GM19043 (cell line): ENCODE measurements around the gene C12orf57.
A peak's percentile ranks its signal among the peaks of the same experiment; 100 is the strongest.

ENCODE experiments used
- ATAC-seq: cut with Tn5 transposase; IDR thresholded peaks from one replicate; pipeline ENCODE4 v1.9.1; 2021; ENCODE audit warnings: low read depth; ENCODE audit not compliant: unreplicated experiment

C12orf57 gene

DNA sequence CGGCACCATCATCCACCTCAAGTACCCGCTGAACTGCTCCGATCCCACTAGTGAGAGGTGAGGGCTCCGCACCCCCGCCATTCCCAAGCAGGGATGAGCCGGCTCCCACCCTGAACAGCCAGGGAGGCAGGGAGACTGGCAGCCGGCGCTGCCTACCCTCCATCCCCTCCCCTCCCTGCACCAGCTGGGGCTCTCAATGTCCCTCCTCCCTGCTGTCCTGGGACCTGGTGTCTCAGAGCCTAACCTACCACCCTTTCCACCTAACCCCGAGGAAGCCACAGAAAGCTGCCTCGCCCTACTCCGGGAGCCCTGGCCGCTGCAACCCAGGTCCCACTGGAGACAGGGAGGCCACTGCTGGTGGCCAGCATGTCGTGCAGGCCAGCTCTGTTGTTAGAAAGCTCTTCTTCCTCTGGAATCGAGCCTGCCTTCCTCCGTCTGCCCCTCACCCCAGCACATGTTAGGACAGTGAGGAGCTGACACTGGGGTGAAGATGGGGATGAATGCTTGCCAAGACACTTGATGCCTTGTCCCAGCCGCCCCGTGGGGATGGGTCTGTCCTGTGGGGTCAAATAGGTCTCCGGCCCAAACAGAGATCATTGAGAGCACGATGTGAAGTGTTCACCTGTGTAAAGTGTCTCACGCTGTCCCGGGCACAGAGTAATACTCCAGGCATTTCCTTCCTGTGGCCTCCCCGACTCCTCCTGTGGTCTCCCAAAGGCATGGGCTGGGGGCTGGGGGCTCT, 8.5 kb downstream of the C12orf57 start:
- no peak for ATAC-seq

DNA sequence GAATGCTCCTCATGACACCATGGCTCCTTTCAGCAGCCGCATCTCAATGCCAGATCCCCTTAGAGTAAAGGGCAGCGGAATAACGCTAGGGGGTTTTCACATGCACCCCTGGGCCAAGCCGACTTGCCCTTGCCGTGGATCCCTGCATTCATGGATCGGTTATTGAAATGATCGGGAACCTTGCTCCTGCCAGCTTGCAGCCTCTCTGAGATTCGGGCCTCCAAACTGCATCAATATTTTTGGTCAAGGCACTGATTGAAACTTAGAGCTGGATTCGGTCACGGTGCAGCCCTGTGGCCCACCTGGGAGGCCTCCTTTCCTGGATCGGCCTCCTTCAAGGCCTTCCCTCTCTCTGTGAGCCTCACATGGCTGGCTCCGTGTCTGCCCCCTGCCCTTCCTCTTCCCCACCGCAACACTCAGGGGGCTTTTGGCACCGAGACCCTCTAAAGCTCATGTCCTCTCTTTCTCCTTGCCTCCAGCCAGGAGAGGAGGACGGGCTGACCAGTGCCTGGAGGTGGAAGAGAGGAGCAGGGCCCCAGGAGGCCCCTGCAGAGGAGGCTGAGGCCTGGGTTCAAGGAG, 9.1 kb downstream of the C12orf57 start:
- ATAC-seq = no peak

DNA sequence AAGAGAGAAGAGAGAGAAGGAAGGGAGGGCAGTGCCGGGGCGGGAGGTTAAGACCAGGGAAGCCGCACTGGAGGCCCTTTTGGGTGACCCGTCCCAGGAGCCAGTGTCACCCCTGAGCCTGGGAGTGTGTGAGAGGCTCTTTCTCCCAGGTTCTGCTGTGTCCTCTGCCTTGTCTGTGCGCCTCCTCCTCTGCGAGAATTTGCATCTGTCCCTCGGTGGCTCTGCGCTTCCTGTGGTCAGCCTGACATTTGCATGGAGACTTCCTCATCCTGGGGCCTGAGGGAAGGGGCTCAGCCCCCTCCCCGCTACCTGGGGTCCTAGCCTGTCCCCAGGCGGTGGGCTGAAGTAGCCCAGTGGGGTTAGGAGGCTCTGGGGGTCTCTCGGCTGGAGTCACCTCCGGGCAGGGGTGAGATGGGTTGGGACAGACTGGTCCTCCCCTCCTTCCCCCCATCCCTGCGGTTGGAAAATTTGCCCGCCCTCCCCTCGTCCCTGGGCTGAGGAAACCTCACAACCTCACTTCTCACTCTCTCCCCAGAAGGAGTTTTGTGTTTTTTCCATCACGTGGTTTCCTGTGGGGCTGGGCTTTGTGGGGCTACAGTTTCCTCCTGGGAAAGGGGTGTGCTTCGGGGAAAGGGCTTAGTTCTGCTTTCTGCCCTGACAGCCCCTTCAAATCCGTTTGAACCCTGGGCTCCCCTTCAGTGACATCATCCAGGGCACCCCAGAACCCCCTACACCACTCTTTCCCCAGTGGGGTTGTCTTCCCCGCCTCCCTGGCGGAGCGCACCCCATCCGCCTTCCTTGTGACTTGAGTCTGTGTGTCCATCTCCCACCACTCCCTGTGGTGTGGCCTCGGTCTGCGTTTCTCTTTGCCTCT, 9.9 kb downstream of the C12orf57 start:
- peak; percentile 46 for ATAC-seq

DNA sequence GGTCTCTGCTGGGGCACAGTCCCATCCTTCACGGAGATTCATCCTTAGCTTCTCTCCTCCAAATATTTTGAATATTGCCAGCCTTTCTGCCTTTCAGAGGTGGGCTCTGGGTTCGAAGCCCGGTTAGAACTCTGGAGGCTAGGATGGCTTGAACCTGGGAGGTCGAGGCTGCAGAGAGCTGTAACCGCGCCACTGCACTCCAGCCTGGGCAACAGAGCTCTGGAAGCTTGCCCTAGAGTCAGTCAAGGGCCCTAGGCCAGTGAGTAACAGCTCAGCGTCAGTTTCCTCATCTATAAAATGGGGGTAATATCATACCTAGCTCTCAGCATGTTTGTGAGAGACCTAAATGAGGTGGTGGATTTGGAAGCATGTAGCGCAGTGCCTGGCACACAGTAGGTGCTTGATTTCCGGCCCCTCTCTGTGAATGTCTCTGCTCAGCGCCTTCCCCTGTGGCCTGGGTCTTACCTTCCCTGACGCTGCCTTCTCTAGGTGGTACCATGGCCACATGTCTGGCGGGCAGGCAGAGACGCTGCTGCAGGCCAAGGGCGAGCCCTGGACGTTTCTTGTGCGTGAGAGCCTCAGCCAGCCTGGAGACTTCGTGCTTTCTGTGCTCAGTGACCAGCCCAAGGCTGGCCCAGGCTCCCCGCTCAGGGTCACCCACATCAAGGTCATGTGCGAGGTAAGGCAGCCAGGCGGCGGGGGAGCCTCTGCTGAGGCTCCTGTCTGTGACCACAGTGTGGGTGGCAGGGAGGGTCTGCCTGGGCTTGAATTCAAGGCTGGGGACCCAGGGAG, 10.7 kb downstream of the C12orf57 start:
- no peak for ATAC-seq

DNA sequence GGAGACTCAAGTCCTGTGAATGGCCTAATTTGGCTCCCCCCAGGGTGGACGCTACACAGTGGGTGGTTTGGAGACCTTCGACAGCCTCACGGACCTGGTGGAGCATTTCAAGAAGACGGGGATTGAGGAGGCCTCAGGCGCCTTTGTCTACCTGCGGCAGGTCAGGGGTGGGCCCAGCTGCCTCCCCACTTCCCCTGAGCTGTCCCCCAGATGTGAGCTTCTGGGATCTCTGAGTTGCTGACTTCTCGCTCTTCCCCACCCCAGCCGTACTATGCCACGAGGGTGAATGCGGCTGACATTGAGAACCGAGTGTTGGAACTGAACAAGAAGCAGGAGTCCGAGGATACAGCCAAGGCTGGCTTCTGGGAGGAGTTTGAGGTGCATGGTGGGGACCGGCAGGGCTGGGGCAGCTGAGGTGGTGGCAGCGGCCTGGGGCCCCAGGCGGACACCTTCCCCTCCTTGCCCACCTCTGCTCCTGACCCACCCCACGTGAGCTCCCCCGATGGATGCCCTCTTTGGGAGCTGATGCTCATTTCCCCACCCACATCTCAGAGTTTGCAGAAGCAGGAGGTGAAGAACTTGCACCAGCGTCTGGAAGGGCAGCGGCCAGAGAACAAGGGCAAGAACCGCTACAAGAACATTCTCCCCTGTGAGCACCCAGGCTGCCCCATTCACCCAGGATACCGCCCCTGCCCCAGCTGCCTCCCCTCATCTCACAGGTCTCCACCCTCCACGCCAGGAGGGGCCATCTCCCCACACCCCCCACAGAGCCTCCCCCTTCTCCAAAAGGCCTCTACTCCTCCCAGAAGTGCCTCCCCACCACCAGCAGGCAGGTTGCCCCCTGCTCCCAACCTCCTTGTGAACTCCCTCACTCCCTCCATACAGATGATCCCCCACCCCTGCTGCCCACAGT, 11.5 kb downstream of the C12orf57 start:
- ATAC-seq = no peak

DNA sequence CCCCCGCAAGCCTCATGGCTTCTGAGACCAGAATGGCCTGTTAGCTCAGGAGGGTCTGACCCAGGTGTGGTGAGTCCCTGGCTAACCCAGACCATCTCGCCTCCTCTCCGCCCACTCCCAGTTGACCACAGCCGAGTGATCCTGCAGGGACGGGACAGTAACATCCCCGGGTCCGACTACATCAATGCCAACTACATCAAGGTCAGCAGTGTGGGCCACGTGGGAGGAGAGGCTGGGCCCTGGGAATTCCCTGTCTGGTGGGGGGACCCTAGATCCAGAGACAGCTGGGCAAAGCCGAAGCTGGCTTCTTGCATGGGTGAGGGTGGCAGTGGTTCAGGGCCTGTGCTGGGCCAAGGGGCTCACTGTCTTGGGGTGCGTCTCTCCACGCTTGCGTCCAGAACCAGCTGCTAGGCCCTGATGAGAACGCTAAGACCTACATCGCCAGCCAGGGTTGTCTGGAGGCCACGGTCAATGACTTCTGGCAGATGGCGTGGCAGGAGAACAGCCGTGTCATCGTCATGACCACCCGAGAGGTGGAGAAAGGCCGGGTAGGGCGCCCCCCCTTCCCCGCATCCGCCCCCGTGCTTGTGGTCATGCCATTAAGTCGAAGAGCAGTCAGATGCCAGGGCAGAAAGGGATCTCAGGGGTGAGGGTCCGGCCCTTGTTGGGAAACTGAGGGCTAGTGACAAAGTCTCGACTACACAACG, 12.4 kb downstream of the C12orf57 start:
- ATAC-seq = no peak

DNA sequence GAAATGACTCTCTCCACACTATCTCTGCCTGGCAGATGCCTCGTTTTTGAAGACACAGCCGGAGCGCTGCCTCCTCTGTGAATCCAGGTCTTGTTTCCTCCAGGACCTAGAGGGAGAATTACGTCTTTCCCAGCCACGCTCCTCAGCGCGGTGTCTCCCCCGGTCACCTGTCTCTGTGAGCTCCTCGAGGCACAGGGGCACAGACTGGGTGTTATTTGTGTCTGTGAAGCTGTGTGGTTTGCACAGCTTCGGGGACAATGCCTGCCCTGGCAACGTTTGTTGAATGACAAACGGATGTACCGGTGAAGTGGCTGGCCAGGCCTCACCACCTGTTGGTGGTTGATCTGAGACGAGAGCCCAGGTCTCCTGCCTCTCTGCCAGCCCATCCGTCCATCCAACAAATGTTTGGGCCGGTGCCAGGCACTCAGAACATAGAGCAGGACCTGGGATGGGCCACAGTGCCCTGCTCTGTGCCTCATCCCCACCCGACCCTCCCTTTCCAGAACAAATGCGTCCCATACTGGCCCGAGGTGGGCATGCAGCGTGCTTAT, 13.4 kb downstream of the C12orf57 start:
- ATAC-seq = no peak

DNA sequence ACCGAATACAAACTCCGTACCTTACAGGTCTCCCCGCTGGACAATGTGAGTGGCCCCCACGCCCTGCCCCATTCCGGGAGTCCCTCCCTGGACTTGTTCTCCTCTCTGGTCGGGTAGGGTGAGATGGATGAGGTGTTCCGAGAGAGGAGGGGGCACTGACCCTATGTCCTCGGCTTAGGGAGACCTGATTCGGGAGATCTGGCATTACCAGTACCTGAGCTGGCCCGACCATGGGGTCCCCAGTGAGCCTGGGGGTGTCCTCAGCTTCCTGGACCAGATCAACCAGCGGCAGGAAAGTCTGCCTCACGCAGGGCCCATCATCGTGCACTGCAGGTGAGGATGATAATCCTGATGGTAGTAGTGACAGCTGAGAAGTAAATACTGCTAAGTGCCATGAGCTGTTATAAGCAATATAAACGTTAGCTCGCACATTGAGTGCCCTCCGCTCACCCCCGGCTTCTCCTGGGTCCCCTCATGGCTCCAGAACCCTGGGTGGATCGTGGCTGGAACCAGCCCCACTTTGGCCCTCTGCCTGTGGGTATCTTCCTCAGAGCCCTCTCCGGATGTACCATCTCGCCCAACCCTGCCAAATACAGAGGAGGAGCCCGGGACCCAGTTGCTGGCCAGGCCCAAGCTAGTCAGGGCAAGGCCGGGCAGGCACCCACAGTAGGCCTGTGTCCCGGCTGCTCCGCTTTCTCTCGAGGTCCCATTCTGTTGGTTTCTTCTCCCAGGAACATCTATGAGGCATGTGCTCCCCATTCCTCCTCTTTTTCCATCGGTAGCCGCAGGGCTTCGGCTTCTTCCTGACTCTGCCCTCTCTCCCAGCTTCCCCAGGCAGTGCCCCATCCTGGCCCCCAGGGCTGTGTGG, 14.2 kb downstream of the C12orf57 start:
- no peak for ATAC-seq

DNA sequence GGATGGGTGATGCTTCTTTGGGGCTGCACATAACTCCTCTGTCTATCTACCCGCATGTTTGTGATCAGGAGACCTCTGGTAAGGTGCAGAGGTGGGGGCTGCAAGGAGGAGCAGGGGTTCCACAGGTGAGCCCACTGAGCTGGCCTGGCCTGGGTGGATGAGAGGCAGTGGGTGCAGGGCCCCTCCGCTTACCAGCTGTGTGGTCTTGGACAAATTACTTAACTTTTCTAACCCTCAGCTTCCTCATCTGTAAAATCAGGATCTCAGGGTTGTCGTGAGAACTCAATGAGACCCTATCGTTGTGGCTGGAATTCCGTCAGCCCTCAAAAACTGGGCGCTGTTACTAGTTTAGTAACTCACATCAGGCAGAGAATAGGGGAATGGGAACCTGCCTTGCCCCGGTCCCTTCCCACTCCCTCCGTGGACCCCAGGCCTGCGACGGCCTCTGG, 14.8 kb downstream of the C12orf57 start:
- no peak for ATAC-seq

DNA sequence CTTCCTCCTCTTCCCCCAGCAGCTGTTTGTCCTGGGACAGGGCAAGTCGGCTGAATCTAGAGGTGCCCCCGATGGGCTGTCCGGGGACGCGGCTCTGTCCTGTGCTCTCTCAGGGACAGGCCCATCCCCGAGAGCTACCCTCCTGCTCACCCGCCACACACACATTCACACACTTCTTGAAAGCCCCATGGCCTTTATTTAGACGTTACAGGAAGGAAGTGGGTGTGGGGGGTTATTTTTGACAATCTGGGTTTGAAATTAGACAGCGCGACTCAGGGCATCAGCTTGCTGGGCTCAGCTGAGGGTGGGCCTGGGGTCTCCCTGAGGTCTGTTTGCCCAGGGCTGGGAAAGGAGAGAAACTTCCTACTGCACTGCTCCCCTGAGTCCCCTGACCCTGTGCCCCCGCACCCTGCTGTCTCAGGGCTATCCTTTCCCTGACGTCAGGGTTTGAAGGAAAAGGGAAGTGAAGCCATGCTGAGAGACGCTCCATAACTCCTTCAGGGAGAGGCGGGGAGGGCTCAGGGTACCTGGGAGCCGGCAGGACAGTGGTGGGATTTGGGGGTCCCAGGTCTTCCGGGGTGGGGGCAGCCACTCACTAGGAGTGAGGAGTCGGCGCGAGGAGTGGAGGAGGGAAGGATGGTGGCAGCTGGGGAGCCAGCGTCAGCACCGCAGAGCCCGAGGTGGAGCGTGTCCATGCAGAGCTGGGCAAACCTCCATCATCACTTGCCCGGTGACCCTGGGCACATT, 15.4 kb downstream of the C12orf57 start:
- peak; percentile 53 for ATAC-seq

DNA sequence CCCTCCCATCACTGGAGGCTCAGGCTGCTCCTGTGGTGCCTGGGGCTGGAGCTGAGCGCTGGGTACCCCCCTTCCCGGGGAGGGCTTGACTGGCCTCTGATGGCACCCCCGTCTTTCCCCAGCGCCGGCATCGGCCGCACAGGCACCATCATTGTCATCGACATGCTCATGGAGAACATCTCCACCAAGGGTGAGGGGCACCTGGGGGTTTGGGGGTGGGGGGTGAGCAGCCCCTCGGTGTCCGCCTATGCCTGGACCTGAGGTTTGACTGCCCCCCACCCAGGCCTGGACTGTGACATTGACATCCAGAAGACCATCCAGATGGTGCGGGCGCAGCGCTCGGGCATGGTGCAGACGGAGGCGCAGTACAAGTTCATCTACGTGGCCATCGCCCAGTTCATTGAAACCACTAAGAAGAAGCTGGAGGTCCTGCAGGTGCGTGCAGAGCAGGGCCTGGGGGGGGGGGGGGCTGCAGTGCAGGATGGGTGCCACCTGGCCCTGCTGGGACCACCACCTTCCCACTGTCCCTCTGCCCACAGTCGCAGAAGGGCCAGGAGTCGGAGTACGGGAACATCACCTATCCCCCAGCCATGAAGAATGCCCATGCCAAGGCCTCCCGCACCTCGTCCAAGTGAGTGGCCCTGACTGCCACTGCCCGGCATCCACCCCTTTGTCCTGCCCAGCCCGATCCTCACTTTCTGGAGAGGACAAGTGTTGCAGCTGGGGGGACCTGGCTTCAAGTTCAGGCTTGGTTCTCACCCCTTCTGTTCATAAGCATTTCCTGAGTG, 16.2 kb downstream of the C12orf57 start:
- no peak for ATAC-seq

DNA sequence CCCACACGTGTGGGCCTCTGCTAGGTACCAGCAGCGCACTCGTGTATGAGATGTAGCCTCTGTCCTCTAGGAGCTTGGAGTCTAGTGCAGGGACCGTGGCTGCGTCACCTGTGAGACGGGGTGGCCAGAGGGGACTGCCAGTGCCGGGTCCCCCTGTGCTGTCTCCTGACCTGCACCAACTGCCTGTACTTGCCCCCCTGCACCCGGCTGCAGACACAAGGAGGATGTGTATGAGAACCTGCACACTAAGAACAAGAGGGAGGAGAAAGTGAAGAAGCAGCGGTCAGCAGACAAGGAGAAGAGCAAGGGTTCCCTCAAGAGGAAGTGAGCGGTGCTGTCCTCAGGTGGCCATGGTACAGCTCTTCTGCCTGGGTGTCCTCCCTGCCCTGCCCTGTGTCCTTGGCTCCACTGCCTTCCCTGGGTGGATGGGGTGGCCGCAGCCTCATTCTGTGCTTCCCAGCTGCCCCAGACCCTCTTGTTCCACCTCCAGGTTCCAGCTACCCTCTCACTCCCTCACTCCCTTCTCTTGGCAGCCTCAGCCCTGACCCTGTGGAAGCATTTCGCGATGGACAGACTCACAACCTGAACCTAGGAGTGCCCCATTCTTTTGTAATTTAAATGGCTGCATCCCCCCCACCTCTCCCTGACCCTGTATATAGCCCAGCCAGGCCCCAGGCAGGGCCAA, 16.9 kb downstream of the C12orf57 start:
- ATAC-seq = no peak

DNA sequence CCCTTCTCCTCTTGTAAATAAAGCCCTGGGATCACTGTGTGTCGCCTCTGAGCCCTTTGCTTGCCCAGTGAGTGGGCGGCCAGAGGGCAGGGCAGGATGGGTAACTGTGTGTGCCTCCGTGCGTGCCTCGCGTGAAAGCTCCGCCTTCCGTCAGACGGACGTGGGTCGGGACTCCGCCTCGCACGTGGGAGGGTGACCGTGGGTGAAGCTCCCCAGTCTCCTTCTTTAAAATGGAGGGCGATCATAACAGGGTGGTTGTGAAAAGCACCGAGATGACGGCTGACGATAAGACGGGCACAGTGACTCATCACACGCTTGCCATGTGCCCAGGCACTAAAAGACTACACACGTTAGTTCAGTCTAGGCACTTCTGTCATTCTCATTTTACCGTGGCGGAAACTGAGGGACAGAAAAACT, 17.5 kb downstream of the C12orf57 start:
- ATAC-seq = no peak

DNA sequence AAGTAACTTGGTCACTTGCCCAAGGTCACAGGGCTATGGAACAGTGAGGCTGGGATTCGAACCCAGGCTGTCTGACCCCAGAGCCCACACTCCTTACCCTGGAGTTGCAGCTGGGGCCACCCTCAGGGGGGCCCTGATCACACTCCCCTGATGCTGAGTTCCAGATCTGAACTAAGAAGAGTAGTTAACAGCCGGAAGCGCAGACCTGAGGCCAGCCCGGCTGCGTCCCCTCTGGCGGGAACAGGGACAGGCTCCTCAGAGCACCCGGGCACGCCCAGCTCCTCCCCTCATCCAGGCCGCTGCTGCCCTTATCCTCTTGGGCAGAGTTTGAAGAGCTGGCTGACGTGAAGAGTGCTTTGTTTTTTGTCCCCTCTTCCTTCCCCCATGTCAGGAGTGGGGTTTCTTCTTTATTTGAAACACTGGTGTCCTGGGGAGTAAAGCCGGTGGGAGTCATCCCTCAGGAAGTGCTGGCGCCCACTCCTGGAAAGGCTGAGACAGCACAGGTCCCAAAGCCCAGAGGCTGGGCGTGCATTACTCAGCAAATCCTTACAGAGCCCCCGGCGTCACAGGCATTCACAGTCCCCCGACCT, 18.0 kb downstream of the C12orf57 start:
- ATAC-seq = no peak

DNA sequence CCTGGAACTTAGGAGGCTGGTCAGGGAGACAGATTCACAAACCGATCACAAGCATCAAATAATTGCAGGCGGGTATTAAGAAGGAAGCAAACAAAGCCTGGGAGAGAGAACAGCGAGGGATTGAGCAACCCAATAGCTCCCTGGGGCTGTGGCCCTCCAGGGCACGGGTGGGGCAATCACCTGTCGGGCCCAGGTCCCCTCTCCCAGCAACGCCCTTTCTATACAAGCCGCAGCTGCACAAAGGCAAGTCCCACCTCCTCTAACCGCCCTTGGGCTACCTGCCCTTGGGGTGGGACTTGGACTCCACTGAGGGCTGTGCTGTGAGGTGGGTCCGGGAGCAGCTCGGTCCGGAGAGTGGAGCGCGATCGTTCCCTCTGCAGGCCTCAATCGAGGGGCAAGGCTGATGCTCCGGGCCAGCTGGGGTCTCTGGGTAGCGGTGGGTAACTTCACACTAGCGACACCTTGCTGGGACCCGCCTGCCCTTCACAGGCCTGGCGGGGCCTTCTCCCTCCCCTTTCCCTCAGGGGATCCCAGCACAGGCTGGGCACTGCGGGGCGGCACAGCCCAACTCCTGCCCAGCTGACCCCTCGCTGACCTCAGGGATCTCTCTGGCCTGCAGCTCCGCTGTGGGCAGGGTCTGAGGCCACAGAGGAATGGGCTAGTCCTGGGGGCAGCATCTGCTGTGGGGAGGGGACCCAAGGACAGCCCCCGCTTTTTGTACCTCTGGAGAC, 18.6 kb downstream of the C12orf57 start:
- ATAC-seq = no peak
